Measurements from ENCODE around the gene XPO6.

DNA sequence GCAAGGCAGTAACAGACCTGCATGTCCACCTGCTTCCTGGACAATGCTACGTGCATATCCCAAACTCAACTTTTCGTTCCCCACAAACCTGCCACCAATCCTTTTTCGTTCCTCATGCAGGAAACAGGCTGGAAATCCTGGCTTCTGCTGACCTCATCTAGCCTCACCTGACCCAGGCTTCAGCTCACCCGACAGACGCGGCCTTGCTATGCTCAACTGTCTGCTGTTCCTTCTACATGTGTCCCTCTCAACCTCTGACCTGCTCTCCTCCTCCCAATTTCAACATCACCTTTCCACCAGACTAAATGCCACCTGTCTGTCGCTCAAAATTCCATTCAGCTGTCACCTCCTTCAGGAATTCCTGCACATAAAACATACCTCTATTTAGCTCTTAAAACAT lies 44.5 kb downstream of the XPO6 start:
- TF ChIP-seq GABPA (IDR thresholded peaks at IDR 0.05; ENCODE audit: low read depth, low read length) (no peak), GABPA (CRISPR knock-in tag; IDR thresholded peaks at IDR 0.05; ENCODE audit: low read depth) (no peak), CTCF (CRISPR knock-in tag; IDR thresholded peaks at IDR 0.05) (no peak), ZNF792 (CRISPR knock-in tag; IDR thresholded peaks at IDR 0.05) (no peak)
